ENCODE results near the gene ZNF784. TPM values are rescaled to one million over a fixed set of nuclear protein-coding genes. Genes with fewer than 3 reads are reported as not detected.

The ZNF784 gene
- total RNA-seq, 2 experiments from 2014 or later = 3.6 to 3.7 TPM

GRCh38 chr19:55638864-55639359, 14.5 kb upstream of the ZNF784 start:
- peak overlapping the region; percentile 80 for H3K4me3 Mint-ChIP-seq
- POLR2A ChIA-PET = interaction anchor here (0.6 to 1.4 kb wide), 5 partner anchors 10 to 30 kb away, joined by 3 to 4 read pairs (median 3); partner anchors contain the start of gene ZNF784
- peaks cover 52% of the 10 kb centered on the region for H3K36me3 Mint-ChIP-seq (ENCODE audit: low read depth)
- peaks cover 4% of the 10 kb centered on the region for H3K9me3 Mint-ChIP-seq
- TF ChIP-seq CTCF (IDR thresholded peaks at IDR 0.05) = peak; percentile 69
- H3K27me3 Mint-ChIP-seq = no peaks in the 10 kb centered on the region
- peaks cover 47% of the 10 kb centered on the region for H3K4me1 Mint-ChIP-seq (ENCODE audit: low read depth)
- CTCF ChIA-PET = interaction anchor here (0.7 to 6.2 kb wide), 10 partner anchors 9 to 119 kb away, joined by 3 to 45 read pairs (median 4); partner anchors contain the start of genes CCDC106, U2AF2, ZNF784 and ZNF865
- peak; percentile 7 for ATAC-seq
- DNase-seq = peak; percentile 83
- intact Hi-C loops (cut with micrococcal nuclease) = no loop called here
- H3K27ac Mint-ChIP-seq = peak overlapping the region; percentile 95

GRCh38 chr19:55637534-55637933, 13.2 kb upstream of the ZNF784 start:
- DNase-seq (no peak), ATAC-seq (no peak)
- H3K4me3 Mint-ChIP-seq = peak overlapping the region; percentile 99
- peak overlapping the region; percentile 78 for H3K27ac Mint-ChIP-seq
- ChIA-PET CTCF (interaction anchor here (0.8 to 6.2 kb wide), 5 partner anchors 10 to 33 kb away, joined by 3 to 45 read pairs (median 3); partner anchors contain the start of genes CCDC106 and U2AF2), POLR2A (interaction anchor here (0.7 to 1.4 kb wide), 5 partner anchors 9 to 556 kb away, joined by 3 to 4 read pairs (median 3); partner anchors contain the start of gene ZNF784)
- no peak for TF ChIP-seq CTCF (IDR thresholded peaks at IDR 0.05)
- peaks cover 4% of the 10 kb centered on the region for H3K9me3 Mint-ChIP-seq
- intact Hi-C loops (cut with micrococcal nuclease) = no loop called here
- H3K36me3 Mint-ChIP-seq (ENCODE audit: low read depth) = peaks cover 45% of the 10 kb centered on the region
- no peaks in the 10 kb centered on the region for H3K27me3 Mint-ChIP-seq
- peaks cover 47% of the 10 kb centered on the region for H3K4me1 Mint-ChIP-seq (ENCODE audit: low read depth)

- POLR2A ChIA-PET = interaction anchor here (0.7 to 1.2 kb wide), 6 partner anchors 7 to 555 kb away, joined by 3 read pairs; no protein-coding TSS in a partner anchor
Measured at GRCh38 chr19:55636723-55637122, 12.4 kb upstream of the ZNF784 start.

GRCh38 chr19:55635856-55636440, 11.6 kb upstream of the ZNF784 start:
- POLR2A ChIA-PET = interaction anchor here (1.0 to 1.2 kb wide), 2 partner anchors 8 to 9 kb away, joined by 3 read pairs; no protein-coding TSS in a partner anchor
- intact Hi-C loops (cut with micrococcal nuclease) = no loop called here
- TF ChIP-seq CTCF (IDR thresholded peaks at IDR 0.05) = no peak
- CTCF ChIA-PET = interaction anchor here (1.0 to 6.2 kb wide), 4 partner anchors 9 to 30 kb away, joined by 4 to 45 read pairs (median 12); partner anchors contain the start of genes CCDC106, U2AF2 and ZNF865
- peaks cover 56% of the 10 kb centered on the region for H3K4me1 Mint-ChIP-seq (ENCODE audit: low read depth)
- peaks cover 4% of the 10 kb centered on the region for H3K9me3 Mint-ChIP-seq
- DNase-seq (no peak), ATAC-seq (no peak)
- H3K4me3 Mint-ChIP-seq = peak overlapping the region; percentile 99
- peaks cover 45% of the 10 kb centered on the region for H3K36me3 Mint-ChIP-seq (ENCODE audit: low read depth)
- no peaks in the 10 kb centered on the region for H3K27me3 Mint-ChIP-seq
- H3K27ac Mint-ChIP-seq = peak overlapping the region; percentile 100

More at GRCh38 chr19:55636723-55637122, 12.4 kb upstream of the ZNF784 start:
- H3K27me3 Mint-ChIP-seq = no peaks in the 10 kb centered on the region
- intact Hi-C loops (cut with micrococcal nuclease) = no loop called here
- no peak for ATAC-seq
- peaks cover 53% of the 10 kb centered on the region for H3K4me1 Mint-ChIP-seq (ENCODE audit: low read depth)
- peaks cover 45% of the 10 kb centered on the region for H3K36me3 Mint-ChIP-seq (ENCODE audit: low read depth)
- H3K4me3 Mint-ChIP-seq = peak overlapping the region; percentile 99
- peak overlapping the region; percentile 100 for H3K27ac Mint-ChIP-seq
- DNase-seq = no peak
- CTCF ChIA-PET = interaction anchor here (1.0 to 6.2 kb wide), 4 partner anchors 10 to 31 kb away, joined by 4 to 45 read pairs (median 12); partner anchors contain the start of genes CCDC106, U2AF2 and ZNF865
- no peak for TF ChIP-seq CTCF (IDR thresholded peaks at IDR 0.05)
- peaks cover 4% of the 10 kb centered on the region for H3K9me3 Mint-ChIP-seq

Data from activated CD8-positive, alpha-beta T cell treated with anti-CD3 and anti-CD28 coated beads for 36 hours (primary cell).